GM10266 (cell line): ENCODE data around the gene IFNA8.
"Not testable (repeated sequence)": the region's sequence is repeated elsewhere in the genome, so short reads cannot be mapped to it uniquely, and the experiment has no call there.

Source experiments
- DNase-seq: peaks from one replicate; pipeline ENCODE4 v3.0.0; 2012; ENCODE audit errors: extremely low spot score
- CTCF ChIP-seq: IDR thresholded peaks from 2 replicates; pipeline ENCODE4 v1.5.1; 2012; ENCODE audit warnings: mild to moderate bottlenecking, low read depth; ENCODE audit not compliant: control insufficient read depth, insufficient read depth; ENCODE audit errors: missing control alignments

IFNA8 gene

GRCh38 chr9:21432672-21433425 lies 23.9 kb downstream of the IFNA8 start:
- TF ChIP-seq CTCF = no peak

GRCh38 chr9:21434202-21435014 lies 25.5 kb downstream of the IFNA8 start:
- TF ChIP-seq CTCF = peak; percentile 58
- peak; percentile 23 for DNase-seq

More at GRCh38 chr9:21432672-21433425, 23.9 kb downstream of the IFNA8 start:
- DNase-seq = no peak

GRCh38 chr9:21435015-21435383 lies 26.1 kb downstream of the IFNA8 start:
- DNase-seq = not testable (repeated sequence)

- no peak for TF ChIP-seq CTCF
- DNase-seq = no peak
These were observed 31.2 kb downstream of the IFNA8 start, which contains the start of gene IFNA1 for GRCh38 chr9:21440139-21440538. Gene IFNA1, plus strand, starts transcription at chr9:21440439. Its CDS starts 69 bp downstream, at chr9:21440508.

GRCh38 chr9:21443849-21444625 lies 35.1 kb downstream of the IFNA8 start:
- no peak for TF ChIP-seq CTCF
- no peak for DNase-seq

GRCh38 chr9:21449312-21449711 lies 40.4 kb downstream of the IFNA8 start:
- DNase-seq = not testable (repeated sequence)

GRCh38 chr9:21450733-21451394 lies 41.9 kb downstream of the IFNA8 start:
- no peak for DNase-seq
- no peak for TF ChIP-seq CTCF

GRCh38 chr9:21452681-21453080 lies 43.8 kb downstream of the IFNA8 start:
- DNase-seq = no peak
- TF ChIP-seq CTCF = no peak
